ENCODE measurements around the gene DLGAP3.

The DLGAP3 gene

DNA sequence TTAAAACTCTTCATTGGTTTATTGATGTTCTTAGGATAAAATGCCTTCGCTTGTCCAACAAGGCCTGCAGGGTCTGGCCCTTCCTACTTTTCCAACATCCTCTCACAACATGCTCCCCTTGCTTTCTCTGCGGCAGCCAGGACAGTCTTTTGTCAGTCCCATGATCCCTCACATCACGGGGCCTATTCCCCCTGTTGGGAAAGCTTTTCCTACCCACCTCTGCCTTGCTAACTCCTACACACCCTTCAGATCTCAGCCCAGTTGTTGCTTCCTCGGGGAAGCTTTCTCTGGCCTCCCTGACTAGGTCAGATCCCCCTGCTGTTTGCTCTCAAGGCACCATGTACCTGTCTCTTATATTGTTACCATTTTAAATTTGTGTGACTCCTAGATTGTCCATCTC lies 19.0 kb downstream of the DLGAP3 start:
- no peak for DNase-seq
- TF ChIP-seq, protein P1, sequence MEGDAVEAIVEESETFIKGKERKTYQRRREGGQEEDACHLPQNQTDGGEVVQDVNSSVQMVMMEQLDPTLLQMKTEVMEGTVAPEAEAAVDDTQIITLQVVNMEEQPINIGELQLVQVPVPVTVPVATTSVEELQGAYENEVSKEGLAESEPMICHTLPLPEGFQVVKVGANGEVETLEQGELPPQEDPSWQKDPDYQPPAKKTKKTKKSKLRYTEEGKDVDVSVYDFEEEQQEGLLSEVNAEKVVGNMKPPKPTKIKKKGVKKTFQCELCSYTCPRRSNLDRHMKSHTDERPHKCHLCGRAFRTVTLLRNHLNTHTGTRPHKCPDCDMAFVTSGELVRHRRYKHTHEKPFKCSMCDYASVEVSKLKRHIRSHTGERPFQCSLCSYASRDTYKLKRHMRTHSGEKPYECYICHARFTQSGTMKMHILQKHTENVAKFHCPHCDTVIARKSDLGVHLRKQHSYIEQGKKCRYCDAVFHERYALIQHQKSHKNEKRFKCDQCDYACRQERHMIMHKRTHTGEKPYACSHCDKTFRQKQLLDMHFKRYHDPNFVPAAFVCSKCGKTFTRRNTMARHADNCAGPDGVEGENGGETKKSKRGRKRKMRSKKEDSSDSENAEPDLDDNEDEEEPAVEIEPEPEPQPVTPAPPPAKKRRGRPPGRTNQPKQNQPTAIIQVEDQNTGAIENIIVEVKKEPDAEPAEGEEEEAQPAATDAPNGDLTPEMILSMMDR (IDR thresholded peaks at IDR 0.05): no peak

DNA sequence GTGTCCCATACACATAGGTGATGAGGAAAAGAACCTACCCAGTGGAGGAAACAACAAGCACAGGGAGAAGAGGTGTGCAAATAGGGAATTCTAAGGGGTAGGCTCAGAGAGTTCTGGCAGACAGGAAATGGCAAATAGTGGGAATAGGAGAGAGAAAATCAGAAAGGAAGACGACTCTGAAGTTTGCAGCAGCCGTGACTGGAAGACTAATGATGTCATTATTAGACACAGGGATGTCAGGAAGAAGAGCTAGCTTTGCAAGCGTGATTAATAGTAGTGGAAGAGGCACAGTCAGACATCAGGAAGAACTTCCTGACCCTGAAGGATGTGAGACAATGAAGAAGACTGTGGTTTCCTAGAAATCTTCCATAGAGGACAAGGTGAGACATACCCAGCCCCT lies 21.1 kb downstream of the DLGAP3 start:
- intact Hi-C loops (cut with DNase I; ENCODE audit: low total_unique reads): no loop called here
- H3K36me3 ChIP-seq: no peaks in the 10 kb centered on the region

More for the DNA sequence above, 19.0 kb downstream of the DLGAP3 start:
- no peaks in the 10 kb centered on the region for H3K4me1 ChIP-seq
- H3K9me3 ChIP-seq: no peaks in the 10 kb centered on the region
- no peak overlapping the region for H3K4me3 ChIP-seq
- H3K27ac ChIP-seq: no peak overlapping the region
- peaks cover 0 to 5% of the 10 kb centered on the region in 2 donors for H3K27me3 ChIP-seq
- no peaks in the 10 kb centered on the region for H3K36me3 ChIP-seq
- intact Hi-C loops (cut with DNase I; ENCODE audit: low total_unique reads): no loop called here

DNA sequence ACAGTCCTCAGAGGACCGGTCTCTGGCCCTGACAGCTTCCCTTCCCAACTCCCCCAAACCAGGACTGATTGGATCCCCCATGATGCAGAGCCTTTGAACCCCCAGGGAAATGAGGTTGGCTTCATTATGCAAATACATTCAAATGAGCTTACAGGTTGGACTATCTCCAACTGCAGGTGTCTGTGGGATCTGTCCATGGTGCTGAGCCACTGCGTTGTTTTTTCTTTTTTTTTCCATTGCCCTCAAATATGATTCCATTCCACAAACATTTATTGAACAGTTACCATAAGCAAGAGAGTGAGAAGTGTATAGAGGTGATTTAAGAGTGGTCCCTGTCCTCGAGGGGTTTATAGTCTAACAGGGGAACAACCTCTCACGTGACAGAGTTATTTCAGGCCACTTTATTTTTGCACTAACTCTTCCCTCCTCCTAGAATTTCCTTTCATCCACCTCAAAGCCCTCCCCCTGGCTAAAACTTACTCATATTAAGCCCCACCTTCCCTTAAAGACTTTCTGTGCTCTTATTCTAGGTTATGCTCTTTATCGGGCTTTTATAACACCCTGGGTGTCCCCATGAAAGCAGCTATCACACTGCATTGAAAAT lies 21.9 kb downstream of the DLGAP3 start:
- TF ChIP-seq, protein P1 (IDR thresholded peaks at IDR 0.05): no peak
- H3K9me3 ChIP-seq: no peaks in the 10 kb centered on the region
- H3K27ac ChIP-seq: no peak overlapping the region
- intact Hi-C loops (cut with DNase I; ENCODE audit: low total_unique reads): no loop called here
- H3K27me3 ChIP-seq: peaks cover 0 to 8% of the 10 kb centered on the region in 2 donors
- no peak overlapping the region for H3K4me3 ChIP-seq
- H3K4me1 ChIP-seq: no peaks in the 10 kb centered on the region
- H3K36me3 ChIP-seq: no peaks in the 10 kb centered on the region
- no peak for DNase-seq

More for the DNA sequence above, 21.1 kb downstream of the DLGAP3 start:
- DNase-seq: no peak
- Histone ChIP-seq H3K4me1 (no peaks in the 10 kb centered on the region), H3K27me3 (peaks cover 0 to 8% of the 10 kb centered on the region in 2 donors), H3K9me3 (no peaks in the 10 kb centered on the region), H3K27ac (no peak overlapping the region), H3K4me3 (no peak overlapping the region)
- TF ChIP-seq, protein P1 (IDR thresholded peaks at IDR 0.05): no peak

DNA sequence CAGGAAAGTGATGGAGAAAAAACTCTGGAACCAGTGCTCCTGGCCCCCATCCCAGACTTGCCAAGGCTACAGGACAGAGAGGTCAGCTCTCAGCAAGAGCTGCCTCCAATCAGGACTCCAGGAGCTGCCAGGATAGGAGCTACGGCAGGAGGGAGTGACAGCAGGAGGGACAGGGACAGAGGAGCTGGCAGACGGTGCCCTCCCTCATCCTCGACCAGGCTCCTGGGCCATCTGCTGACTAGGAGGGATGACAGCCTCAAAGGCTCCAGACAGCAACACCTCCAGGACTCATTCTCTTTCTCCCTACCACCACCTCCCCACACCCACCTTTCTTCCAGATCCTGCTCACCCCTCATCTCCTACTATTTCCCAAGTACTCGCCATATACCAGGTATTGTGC lies 22.7 kb downstream of the DLGAP3 start:
- intact Hi-C loops (cut with DNase I; ENCODE audit: low total_unique reads): no loop called here
- no peak for DNase-seq

DNA sequence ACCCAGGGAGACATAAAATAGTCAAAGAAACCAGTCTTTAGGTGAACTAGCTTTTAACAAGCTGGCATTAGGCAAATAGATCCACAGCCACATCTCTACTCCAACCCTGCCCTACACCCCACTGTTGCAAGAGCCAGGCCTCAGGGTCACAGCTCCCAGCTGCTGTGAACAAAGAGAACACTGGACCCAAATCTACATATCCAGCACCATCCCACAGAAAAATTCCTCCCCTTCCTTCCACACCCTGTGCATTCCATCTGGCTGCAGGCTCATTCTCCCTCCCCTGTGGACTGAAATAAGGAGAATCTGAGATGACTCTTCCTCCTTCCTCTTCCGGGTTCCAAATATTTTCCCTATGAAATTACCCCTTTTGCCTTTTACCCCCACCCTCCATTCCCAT lies 23.2 kb downstream of the DLGAP3 start:
- no peak overlapping the region for H3K4me3 ChIP-seq
- TF ChIP-seq, protein P1 (IDR thresholded peaks at IDR 0.05): no peak
- no peaks in the 10 kb centered on the region for H3K9me3 ChIP-seq
- H3K36me3 ChIP-seq: no peaks in the 10 kb centered on the region
- H3K27ac ChIP-seq: no peak overlapping the region
- intact Hi-C loops (cut with DNase I; ENCODE audit: low total_unique reads): no loop called here
- H3K27me3 ChIP-seq: peaks cover 0 to 8% of the 10 kb centered on the region in 2 donors
- H3K4me1 ChIP-seq: no peaks in the 10 kb centered on the region
- DNase-seq: no peak

More for the DNA sequence above, 22.7 kb downstream of the DLGAP3 start:
- Histone ChIP-seq H3K36me3 (no peaks in the 10 kb centered on the region), H3K27ac (no peak overlapping the region), H3K9me3 (no peaks in the 10 kb centered on the region), H3K4me3 (no peak overlapping the region), H3K27me3 (peaks cover 0 to 8% of the 10 kb centered on the region in 2 donors), H3K4me1 (no peaks in the 10 kb centered on the region)
- TF ChIP-seq, protein P1 (IDR thresholded peaks at IDR 0.05): no peak

DNA sequence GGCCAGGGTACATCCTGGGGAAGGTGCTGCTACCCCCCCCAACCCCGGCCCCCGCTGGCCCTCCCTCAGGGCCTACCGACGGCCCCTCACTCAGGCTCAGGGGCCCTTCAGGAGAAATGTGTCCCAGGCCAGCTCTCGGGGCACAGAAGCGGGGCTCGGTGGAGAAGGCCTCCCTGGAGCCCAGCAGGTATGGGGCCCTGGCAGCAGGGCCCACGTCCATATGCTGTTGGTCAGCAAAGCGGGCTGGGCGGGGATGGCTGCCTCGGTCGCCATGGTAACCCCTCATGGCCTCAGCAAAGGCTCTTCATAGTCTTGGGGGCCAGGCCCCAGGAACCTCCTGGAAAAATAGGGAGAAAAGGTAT lies 24.4 kb downstream of the DLGAP3 start:
- Histone ChIP-seq H3K27ac (no peak overlapping the region), H3K4me3 (no peak overlapping the region), H3K36me3 (no peaks in the 10 kb centered on the region), H3K9me3 (no peaks in the 10 kb centered on the region), H3K4me1 (no peaks in the 10 kb centered on the region), H3K27me3 (peaks cover 0 to 13% of the 10 kb centered on the region in 2 donors)
- DNase-seq: no peak
- intact Hi-C loops (cut with DNase I; ENCODE audit: low total_unique reads): no loop called here
- TF ChIP-seq, protein P1 (IDR thresholded peaks at IDR 0.05): no peak
